Smooth muscle cell (in vitro differentiated cells): Measurements from ENCODE around the gene OR11L1. TPM values are rescaled to one million over a fixed set of nuclear protein-coding genes. Genes with fewer than 3 reads are reported as not detected.

Source experiments
- DNase-seq: peaks from one replicate; lab custom pipeline; 2025; ENCODE audit not compliant: unreplicated experiment; lab: John Stamatoyannopoulos, UW
- H2AFZ ChIP-seq: fragments of 200-600 bp; sonication (generic); 2 replicates; pipeline ENCODE4 v1.6.0; 2016; ENCODE audit warnings: antibody characterized with exemption, low read depth, mild to moderate bottlenecking
- H3F3A ChIP-seq: fragments of 200-600 bp; sonication (generic); 2 replicates; pipeline ENCODE4 v1.6.0; 2017; ENCODE audit warnings: antibody characterized with exemption, low read depth
- H3K27ac ChIP-seq: fragments of 200-600 bp; sonication (generic); 2 replicates; pipeline ENCODE4 v1.5.1; 2016; ENCODE audit warnings: low read depth, mild to moderate bottlenecking
- H3K27me3 ChIP-seq: fragments of 200-600 bp; sonication (generic); 2 replicates; pipeline ENCODE4 v1.6.1; 2016; ENCODE audit warnings: low read depth, mild to moderate bottlenecking
- H3K36me3 ChIP-seq: fragments of 200-600 bp; sonication (generic); 2 replicates; pipeline ENCODE4 v1.5.1; 2016; ENCODE audit warnings: low read depth
- H3K4me1 ChIP-seq: fragments of 200-600 bp; sonication (generic); 2 replicates; pipeline ENCODE4 v1.5.1; 2016; ENCODE audit warnings: low read depth
- H3K4me2 ChIP-seq: fragments of 200-600 bp; sonication (generic); 2 replicates; pipeline ENCODE4 v1.6.0; 2016; ENCODE audit warnings: mild to moderate bottlenecking
- H3K4me3 ChIP-seq: fragments of 200-600 bp; sonication (generic); 2 replicates; pipeline ENCODE4 v1.5.1; 2016; ENCODE audit warnings: mild to moderate bottlenecking
- H3K79me2 ChIP-seq: fragments of 200-600 bp; sonication (generic); 2 replicates; pipeline ENCODE4 v1.6.0; 2016; ENCODE audit warnings: low read depth, mild to moderate bottlenecking
- H3K9ac ChIP-seq: fragments of 200-600 bp; sonication (generic); 2 replicates; pipeline ENCODE4 v1.6.0; 2016; ENCODE audit warnings: low read depth
- H3K9me3 ChIP-seq: fragments of 200-600 bp; sonication (generic); replicated peaks from 2 replicates; pipeline ENCODE4 v1.5.1; 2016; ENCODE audit warnings: low read depth
- H4K20me1 ChIP-seq: fragments of 200-600 bp; sonication (generic); 2 replicates; pipeline ENCODE4 v1.6.0; 2016; ENCODE audit warnings: low read depth
- WGBS: methylation state at CpG from one replicate; pipeline ENCODE4 v1.1.7; 2016; ENCODE audit warnings: low lambda C conversion rate; 5-methylcytosine and 5-hydroxymethylcytosine counted together
- polyA plus RNA-seq: library from polyadenylated mRNA; unstranded; fragments of >200 nt; fragmentation: Nextera tagmentation; extraction: Ambion mirVana; gene quantifications from 2 replicates; pipeline ENCODE4 v1.2.1, GENCODE V29; 2016
- total RNA-seq: library from RNA; depleted of rRNA; stranded (reverse); fragments of >200 nt; gene quantifications from 2 replicates; pipeline ENCODE4 v1.2.3, GENCODE V29; 2014
- TF ChIP-seq, protein P1 (sequence below): fragments of 200-600 bp; sonication (generic); IDR thresholded peaks from 2 replicates; pipeline ENCODE4 v1.5.1; 2017; ENCODE audit warnings: borderline replicate concordance, mild to moderate bottlenecking, antibody characterized with exemption; ENCODE audit not compliant: insufficient read depth, poor library complexity, severe bottlenecking

The OR11L1 gene
- total and polyA plus RNA-seq, 2 experiments from 2014 or later = not detected

DNA sequence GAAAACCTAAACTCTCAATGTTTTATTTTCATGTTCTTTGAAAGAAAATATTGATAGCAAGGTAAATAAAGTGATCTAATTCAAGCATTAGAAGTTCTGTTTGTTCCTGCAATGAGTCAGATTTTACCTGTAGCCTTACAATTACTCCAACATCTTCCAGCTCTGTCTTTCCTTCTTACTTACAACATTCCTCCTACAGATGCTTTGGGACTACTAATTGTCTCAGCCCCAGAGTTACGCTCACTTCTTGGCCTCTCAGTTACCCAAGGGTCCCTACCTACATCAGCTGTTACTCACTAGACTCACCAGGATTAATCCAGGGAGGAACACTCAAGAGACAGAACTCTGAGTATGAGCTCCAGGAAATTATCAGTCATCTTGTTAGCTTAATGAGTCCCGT lies 44.2 kb downstream of the OR11L1 start:
- Histone ChIP-seq H2AFZ (no peak overlapping the region), H3K4me3 (no peak overlapping the region)
- 20% methylated on average over 2 of the region's 2 CpGs for WGBS

More for the DNA sequence above, 44.2 kb downstream of the OR11L1 start:
- Histone ChIP-seq H3K9me3 (no peaks in the 10 kb centered on the region), H3K4me2 (no peak overlapping the region), H3K27me3 (no peaks in the 10 kb centered on the region), H3K4me1 (no peaks in the 10 kb centered on the region), H3K27ac (no peak overlapping the region), H4K20me1 (no peaks in the 10 kb centered on the region), H3K9ac (no peak overlapping the region), H3K36me3 (no peaks in the 10 kb centered on the region), H3K79me2 (no peaks in the 10 kb centered on the region), H3F3A (no peaks in the 10 kb centered on the region)
- DNase-seq = no peak
- TF ChIP-seq, protein P1, sequence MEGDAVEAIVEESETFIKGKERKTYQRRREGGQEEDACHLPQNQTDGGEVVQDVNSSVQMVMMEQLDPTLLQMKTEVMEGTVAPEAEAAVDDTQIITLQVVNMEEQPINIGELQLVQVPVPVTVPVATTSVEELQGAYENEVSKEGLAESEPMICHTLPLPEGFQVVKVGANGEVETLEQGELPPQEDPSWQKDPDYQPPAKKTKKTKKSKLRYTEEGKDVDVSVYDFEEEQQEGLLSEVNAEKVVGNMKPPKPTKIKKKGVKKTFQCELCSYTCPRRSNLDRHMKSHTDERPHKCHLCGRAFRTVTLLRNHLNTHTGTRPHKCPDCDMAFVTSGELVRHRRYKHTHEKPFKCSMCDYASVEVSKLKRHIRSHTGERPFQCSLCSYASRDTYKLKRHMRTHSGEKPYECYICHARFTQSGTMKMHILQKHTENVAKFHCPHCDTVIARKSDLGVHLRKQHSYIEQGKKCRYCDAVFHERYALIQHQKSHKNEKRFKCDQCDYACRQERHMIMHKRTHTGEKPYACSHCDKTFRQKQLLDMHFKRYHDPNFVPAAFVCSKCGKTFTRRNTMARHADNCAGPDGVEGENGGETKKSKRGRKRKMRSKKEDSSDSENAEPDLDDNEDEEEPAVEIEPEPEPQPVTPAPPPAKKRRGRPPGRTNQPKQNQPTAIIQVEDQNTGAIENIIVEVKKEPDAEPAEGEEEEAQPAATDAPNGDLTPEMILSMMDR = no peak

Other genes starting within 250 kb of the OR11L1 start
- gene OR2G3, start 236.3 kb downstream of the OR11L1 start, total RNA-seq = not detected in 2 replicates
- not detected in 2 replicates for gene OR2G3, start 236.3 kb downstream of the OR11L1 start, polyA plus RNA-seq
- not detected in 2 replicates for gene OR13G1, start 162.2 kb downstream of the OR11L1 start, total RNA-seq
- not detected in 2 replicates for gene OR13G1, start 162.2 kb downstream of the OR11L1 start, polyA plus RNA-seq
- not detected in 2 replicates for gene OR6F1, start 125.2 kb downstream of the OR11L1 start, total RNA-seq
- gene OR6F1, start 125.2 kb downstream of the OR11L1 start, polyA plus RNA-seq = not detected in 2 replicates
- not detected in 2 replicates for gene OR14K1, start 103.3 kb downstream of the OR11L1 start, total RNA-seq
- not detected in 2 replicates for gene OR14K1, start 103.3 kb downstream of the OR11L1 start, polyA plus RNA-seq
- gene OR14A2, start 93.8 kb downstream of the OR11L1 start, total RNA-seq = not detected in 2 replicates
- not detected in 2 replicates for gene OR14A2, start 93.8 kb downstream of the OR11L1 start, polyA plus RNA-seq
- gene OR1C1, start 81.3 kb downstream of the OR11L1 start, total RNA-seq = not detected in 2 replicates
- gene OR1C1, start 81.3 kb downstream of the OR11L1 start, polyA plus RNA-seq = not detected in 2 replicates
- gene OR14A16, start 17.8 kb downstream of the OR11L1 start, total RNA-seq = not detected in 2 replicates
- gene OR14A16, start 17.8 kb downstream of the OR11L1 start, polyA plus RNA-seq = not detected in 2 replicates
- gene TRIM58, start 15.3 kb upstream of the OR11L1 start, total RNA-seq = not detected in 2 replicates
- 0.37 TPM in 1 of 2 replicates, not detected in the other for gene TRIM58, start 15.3 kb upstream of the OR11L1 start, polyA plus RNA-seq
- gene OR2W3, start 53.7 kb upstream of the OR11L1 start, total RNA-seq = 0.18 TPM in 1 of 2 replicates, not detected in the other
- gene OR2W3, start 53.7 kb upstream of the OR11L1 start, polyA plus RNA-seq = not detected in 2 replicates
- not detected in 2 replicates for gene OR2T8, start 78.4 kb upstream of the OR11L1 start, total RNA-seq
- gene OR2T8, start 78.4 kb upstream of the OR11L1 start, polyA plus RNA-seq = not detected in 2 replicates
- gene OR2AJ1, start 83.0 kb upstream of the OR11L1 start, total RNA-seq = not detected in 2 replicates
- gene OR2AJ1, start 83.0 kb upstream of the OR11L1 start, polyA plus RNA-seq = not detected in 2 replicates
- gene OR2L8, start 107.0 kb upstream of the OR11L1 start, total RNA-seq = not detected in 2 replicates
- gene OR2L8, start 107.0 kb upstream of the OR11L1 start, polyA plus RNA-seq = not detected in 2 replicates
- gene OR2AK2, start 123.3 kb upstream of the OR11L1 start, total RNA-seq = not detected in 2 replicates
- gene OR2AK2, start 123.3 kb upstream of the OR11L1 start, polyA plus RNA-seq = not detected in 2 replicates
- gene OR2L5, start 171.8 kb upstream of the OR11L1 start, total RNA-seq = not detected in 2 replicates
- gene OR2L5, start 171.8 kb upstream of the OR11L1 start, polyA plus RNA-seq = not detected in 2 replicates
- gene OR2L2, start 188.2 kb upstream of the OR11L1 start, total RNA-seq = not detected in 2 replicates
- gene OR2L2, start 188.2 kb upstream of the OR11L1 start, polyA plus RNA-seq = 0.03 and 0.08 TPM in 2 replicates
- not detected in 2 replicates for gene OR2L3, start 204.9 kb upstream of the OR11L1 start, total RNA-seq
- gene OR2L3, start 204.9 kb upstream of the OR11L1 start, polyA plus RNA-seq = not detected in 2 replicates